ENCODE results near the gene NKX2-3.

GRCh38 chr10:99569253-99569939 is 36.7 kb downstream of the NKX2-3 start:
- TF ChIP-seq CTCF (IDR thresholded peaks at IDR 0.05) (no peak), EP300 (IDR thresholded peaks at IDR 0.05) (no peak)

All from stomach (tissue), 4 donors.